Fibroblast of lung (primary cell): ENCODE data around the gene NOS3.

Experiments used
- CTCF ChIP-seq, 2 donors: IDR thresholded peaks in 1 of 2; conservative IDR thresholded peaks in 1 of 2; 1 replicate in 1 of 2; 2 replicates in 1 of 2; pipeline ENCODE4 v1.5.1; 2011 to 2012; ENCODE audit warnings: low read length in 2 of 2, control low read depth in 1 of 2, inconsistent platforms in 1 of 2, low read depth in 1 of 2, mild to moderate bottlenecking in 1 of 2
- EZH2 ChIP-seq: IDR thresholded peaks from 2 replicates; pipeline ENCODE4 v1.5.1; 2012; ENCODE audit warnings: low read length, control low read depth, mild to moderate bottlenecking; ENCODE audit errors: missing control alignments

GRCh38 chr7:151003572-151003971 is 12.8 kb downstream of the NOS3 start:
- TF ChIP-seq CTCF (conservative IDR thresholded peaks at IDR 0.05 in 1 of 2, IDR thresholded peaks at IDR 0.05 in 1 of 2; ENCODE audit: low read depth in 1 of 2, low read length in 2 of 2) (no peak), EZH2 (no peak)
